HG02840 (cell line): ENCODE results near the gene MALSU1.

Experiments used
- ATAC-seq: cut with Tn5 transposase; IDR thresholded peaks from one replicate; pipeline ENCODE4 v1.9.1; 2021; ENCODE audit warnings: mild to moderate bottlenecking, moderate library complexity, moderate number of reproducible peaks; ENCODE audit not compliant: unreplicated experiment, low FRiP score

The MALSU1 gene

GRCh38 chr7:23357190-23358093, 58.3 kb downstream of the MALSU1 start:
- no peak for ATAC-seq

GRCh38 chr7:23358152-23358674, 59.1 kb downstream of the MALSU1 start:
- no peak for ATAC-seq
